Mesenteric fat pad (tissue), 1 donor: ENCODE measurements around the gene KCNQ4. TPM values are rescaled to one million over a fixed set of nuclear protein-coding genes. Genes with fewer than 3 reads are reported as not detected.

ENCODE experiments used
- DNase-seq: peaks from one replicate; pipeline ENCODE4 v3.0.0-alpha.2; 2020; ENCODE audit warnings: low spot score
- total RNA-seq: library from RNA; stranded (reverse); fragmentation: NEBNext Ultra II Directional; extraction: Animal tissue kit (Norgen Biotek cat#: 25700); gene quantifications from one replicate; pipeline ENCODE4 v1.2.1, GENCODE V29; 2021
- donor health status: DM: yes; HTN: yes; CAD: no.

Gene KCNQ4
- total RNA-seq, 1 donor from 2014 or later: 1.4 TPM

GRCh38 chr1:40857737-40858136 is 74.2 kb downstream of the KCNQ4 start:
- no peak for DNase-seq

- no peak for DNase-seq
These were observed 75.3 kb downstream of the KCNQ4 start for GRCh38 chr1:40858856-40859416.

- no peak for DNase-seq
These were observed 77.2 kb downstream of the KCNQ4 start for GRCh38 chr1:40860706-40861223.

DNA sequence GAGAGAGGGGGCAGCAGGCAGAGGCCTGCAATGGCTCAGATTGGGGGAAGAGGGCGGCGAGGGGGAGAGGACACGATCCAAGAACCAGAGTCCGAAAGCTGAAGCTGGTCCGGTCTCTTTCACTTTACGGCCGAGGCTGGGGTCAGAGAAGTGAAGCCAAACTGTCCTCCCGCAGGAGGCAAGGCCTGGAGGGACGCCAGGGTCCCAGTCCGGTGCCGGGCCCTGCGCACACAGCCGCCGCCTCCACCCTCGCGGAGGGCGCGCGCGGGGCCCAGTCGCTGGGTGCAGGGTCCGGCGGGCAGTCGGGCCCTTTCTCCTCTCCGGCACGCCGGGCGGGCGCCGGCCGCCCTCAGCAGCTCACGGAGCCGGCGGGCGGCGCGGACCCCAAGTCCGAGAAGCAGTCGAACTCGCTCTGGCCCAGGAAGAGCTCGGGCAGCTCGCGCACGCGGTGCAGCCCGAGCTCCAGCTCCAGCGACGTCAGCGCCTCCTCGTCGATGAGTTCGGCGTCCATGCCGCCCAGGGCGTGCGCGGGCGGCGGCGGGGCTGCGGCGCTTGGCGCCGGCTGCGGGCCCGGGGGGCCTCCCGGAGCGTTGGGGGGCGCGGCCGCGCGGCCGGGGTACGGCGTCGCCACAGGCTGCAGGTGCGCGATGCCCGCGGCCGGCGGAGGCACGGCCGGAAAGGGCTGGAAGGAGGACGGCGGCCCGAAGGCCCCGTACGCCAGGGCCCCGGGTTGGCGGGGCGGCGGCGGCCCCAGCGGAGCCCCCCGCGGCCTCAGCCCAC is 77.8 kb downstream of the KCNQ4 start:
- DNase-seq: no peak

GRCh38 chr1:40862008-40862863 is 78.6 kb downstream of the KCNQ4 start, which contains the start of gene CITED4:
CITED4 (minus strand) TSS chr1:40862363; CDS start chr1:40862127, 236 bp downstream.
- DNase-seq: peak; percentile 99

DNA sequence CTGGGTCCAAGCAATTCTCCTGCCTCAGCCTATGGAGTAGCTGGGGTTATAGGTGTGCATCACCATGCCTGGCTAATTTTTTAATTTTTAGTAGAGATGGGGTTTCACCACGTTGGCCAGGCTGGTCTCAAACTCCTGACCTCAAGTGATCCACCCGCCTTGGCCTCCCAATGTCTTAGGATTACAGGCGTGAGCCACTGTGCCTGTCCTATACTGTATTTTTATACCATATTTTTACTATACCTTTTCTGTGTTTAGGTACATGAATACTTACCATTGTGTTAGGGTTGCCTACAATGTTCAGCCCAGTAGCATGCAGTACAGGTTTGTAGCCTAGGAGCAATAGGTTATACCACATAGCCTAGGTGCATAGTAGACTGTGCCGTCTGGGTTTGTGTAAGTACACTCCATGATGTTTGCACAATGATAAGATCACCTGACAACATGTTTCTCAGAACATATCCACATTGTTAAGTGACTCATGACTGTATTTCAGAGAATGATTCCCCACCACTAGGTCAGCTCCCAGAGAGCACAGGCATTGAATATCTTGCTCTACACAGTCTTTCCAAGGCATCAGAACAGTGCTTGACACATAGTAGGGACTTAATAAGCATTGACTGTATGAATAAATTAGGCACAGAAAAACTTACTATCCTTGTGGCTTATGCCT is 84.6 kb downstream of the KCNQ4 start:
- no peak for DNase-seq

DNA sequence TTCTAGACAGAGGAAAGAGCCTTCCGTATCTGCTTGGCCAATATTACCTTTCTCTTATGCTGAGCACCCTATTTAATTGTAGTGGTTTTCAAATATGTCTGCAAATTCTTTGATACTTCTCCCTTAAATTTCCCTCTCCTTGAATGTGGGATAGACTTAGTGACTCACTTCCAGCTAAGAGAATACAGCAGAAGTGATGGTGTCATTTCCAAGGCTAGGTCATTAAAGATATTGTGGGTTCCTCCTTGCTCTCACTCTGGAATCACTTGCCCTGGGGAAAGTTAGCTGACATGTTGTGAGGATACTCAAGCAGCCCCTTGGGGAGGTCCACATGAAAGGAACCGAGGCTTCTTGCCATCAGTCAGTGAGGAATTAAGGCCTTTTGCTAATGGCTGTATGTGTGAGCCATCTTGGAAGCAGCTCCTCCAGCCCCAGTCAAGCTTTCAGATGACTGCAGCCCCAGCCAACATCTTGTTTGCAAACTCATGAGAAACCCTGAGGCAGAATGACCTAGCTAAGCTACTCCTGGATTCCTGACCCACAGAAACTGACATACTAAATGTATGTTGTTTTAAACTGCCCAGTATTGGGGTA is 86.6 kb downstream of the KCNQ4 start:
- no peak for DNase-seq

DNA sequence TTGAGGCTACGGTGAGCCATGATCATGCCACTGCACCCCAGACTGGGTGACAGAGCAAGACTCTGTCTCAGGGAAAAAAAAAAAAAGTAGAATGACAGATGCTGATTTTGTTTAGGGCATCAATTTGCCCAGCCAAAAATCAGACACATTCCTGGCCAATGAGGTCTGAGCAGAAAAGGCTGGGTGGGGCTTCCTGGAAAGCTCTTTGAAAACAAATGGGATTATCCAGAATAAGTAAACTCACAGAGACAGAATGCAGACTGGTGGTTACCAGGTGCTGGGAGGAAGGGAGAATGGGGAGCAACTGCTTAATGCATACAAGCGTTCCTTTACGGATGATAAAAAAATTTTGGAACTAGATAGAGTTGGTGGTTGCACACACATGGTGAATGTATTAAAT is 88.7 kb downstream of the KCNQ4 start:
- DNase-seq: no peak

- no peak for DNase-seq
These were observed 90.4 kb downstream of the KCNQ4 start for GRCh38 chr1:40873863-40874472.

DNA sequence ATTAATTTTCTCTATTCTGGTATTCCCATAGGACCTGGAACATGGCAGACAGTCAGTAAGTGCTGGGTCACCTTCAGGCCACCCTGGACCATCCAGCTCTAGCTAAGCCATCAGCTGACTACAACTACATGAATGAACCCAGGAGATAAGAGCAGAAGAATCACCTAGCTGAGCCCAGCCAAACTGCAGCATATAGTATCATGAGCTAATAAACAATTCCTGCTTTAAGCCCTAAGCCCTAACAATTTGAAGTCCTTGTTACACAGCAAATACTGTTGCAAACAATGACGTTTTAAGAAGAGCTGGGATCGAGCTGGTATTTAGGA is 92.8 kb downstream of the KCNQ4 start:
- no peak for DNase-seq

- DNase-seq: no peak
These were observed 93.3 kb downstream of the KCNQ4 start for GRCh38 chr1:40876891-40877290.

- no peak for DNase-seq
These were observed 94.1 kb downstream of the KCNQ4 start for GRCh38 chr1:40877698-40878097.

DNA sequence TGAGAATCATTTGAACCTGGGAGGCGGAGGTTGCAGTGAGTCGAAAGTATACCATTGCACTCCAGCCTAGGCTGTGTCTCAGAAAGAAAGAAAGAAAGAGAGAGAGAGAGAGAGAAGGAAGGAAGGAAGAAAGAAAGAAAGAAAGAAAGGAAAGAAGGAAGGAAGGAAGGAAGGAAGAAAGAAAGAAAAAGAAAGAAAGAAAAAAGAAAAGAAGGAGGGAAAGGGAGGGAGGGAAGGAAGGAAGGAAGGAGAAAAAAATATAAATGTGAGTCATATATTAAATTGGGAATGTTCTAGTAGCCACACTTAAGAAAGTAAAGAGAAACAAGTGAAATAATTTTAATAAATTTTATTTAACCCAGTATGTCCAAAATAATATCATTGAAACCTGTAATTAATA is 95.3 kb downstream of the KCNQ4 start:
- no peak for DNase-seq

DNA sequence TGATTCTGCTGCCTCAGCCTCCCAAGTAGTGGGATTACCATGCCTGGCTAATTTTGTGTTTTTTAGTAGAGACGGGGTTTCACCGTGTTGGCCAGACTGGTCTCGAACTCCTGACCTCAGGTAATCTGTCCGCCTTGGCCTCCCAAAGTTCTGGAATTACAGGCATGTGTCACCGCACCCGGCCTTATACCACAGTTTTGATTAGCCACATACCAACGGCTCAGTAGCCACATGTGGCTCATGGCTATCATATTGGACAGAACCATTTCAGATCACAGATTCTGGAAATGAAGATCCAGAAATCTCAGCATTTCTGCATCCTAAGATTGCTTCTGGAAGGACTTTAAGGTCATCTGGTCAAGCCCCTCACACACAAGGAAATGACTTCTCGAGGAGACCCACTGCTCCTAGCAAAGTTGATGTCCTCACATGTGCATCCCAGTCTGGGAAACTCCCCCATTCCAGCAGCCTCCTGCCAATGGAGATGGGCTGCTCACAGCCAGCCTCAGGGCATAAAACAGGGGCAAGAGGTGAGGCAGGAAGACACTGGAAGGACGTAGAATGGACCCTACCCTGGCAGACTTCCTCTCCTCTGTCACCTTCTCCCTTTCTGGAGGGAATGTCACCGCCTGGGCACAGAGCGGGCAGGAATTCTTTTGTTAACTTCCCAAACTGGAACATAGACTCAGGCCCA is 96.0 kb downstream of the KCNQ4 start:
- DNase-seq: no peak

GRCh38 chr1:40880813-40881549 is 97.4 kb downstream of the KCNQ4 start:
- no peak for DNase-seq

DNA sequence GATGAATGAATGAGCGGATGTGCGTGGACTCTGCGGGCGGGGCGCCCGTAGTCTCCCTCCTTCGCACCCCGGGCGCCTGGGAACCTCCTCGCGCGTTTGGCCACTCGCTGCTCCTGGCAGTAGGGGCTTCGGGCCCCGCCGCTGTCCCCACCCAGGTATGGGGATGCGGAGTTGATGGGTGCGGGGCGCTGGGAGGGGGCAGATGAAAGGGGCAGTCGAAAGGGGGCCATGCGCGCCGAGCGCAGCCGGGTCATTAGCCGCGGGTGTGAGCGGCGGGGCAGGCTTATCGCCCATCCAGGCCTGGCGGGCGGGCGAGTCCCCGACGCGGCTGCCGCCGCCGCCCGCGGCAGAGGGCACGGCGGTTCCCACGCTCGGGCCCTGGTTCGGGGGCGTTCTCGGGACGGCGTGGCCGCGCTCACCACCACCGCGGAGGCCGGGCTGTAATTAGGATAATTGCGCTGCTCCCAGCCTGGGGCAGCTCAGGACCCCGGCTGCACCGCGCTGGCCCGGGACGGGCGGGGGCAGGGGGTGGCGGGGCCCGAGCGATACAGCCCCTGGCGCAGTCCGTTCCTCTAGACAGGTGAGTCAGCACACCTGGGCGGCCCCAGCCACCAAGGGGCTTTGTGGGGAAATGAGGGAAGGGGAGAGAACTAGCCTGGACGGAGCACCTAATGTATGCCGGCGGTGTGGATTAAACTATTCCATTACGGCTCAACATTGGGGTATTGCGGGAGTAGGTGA is 100.6 kb downstream of the KCNQ4 start:
- no peak for DNase-seq

DNA sequence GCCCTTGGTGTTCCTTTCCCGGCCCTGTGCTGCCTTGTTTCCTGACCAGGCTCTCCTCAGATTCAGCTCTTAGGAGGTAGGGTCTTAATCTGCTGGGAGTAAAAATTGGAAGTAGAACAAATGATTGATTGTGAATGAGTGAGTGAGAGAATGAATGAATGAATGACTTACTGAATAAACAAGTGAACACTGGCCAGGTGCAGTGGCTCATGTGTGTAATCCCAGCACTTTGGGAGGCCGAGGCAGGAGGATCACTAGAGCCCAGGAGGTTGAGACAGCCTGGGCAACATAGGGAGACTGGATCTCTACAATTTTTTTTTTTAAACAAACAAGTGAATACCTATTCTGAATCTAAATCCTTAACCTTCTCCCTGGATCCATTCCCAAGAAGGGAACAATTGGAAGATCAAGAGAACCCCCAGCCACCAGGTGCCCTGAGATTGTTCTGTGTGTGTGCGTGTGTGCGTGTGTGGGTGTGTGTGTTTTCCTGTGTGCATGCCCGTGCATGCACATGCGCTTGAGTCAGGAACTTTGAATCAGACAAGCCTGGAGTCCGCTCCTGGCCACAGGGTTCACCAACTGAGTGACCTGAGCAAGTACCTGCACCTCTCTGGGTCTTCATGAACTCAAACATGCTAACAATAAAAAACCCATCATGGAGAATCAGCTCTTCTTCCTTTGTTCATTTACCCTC is 102.9 kb downstream of the KCNQ4 start:
- DNase-seq: no peak

- DNase-seq: no peak
These were observed 103.4 kb downstream of the KCNQ4 start for GRCh38 chr1:40887012-40887378.
